GM19455 (cell line): ENCODE results near the gene BNC2.

Source experiments
- ATAC-seq: cut with Tn5 transposase; IDR thresholded peaks from one replicate; pipeline ENCODE4 v1.9.1; 2021; ENCODE audit not compliant: unreplicated experiment

Gene BNC2

DNA sequence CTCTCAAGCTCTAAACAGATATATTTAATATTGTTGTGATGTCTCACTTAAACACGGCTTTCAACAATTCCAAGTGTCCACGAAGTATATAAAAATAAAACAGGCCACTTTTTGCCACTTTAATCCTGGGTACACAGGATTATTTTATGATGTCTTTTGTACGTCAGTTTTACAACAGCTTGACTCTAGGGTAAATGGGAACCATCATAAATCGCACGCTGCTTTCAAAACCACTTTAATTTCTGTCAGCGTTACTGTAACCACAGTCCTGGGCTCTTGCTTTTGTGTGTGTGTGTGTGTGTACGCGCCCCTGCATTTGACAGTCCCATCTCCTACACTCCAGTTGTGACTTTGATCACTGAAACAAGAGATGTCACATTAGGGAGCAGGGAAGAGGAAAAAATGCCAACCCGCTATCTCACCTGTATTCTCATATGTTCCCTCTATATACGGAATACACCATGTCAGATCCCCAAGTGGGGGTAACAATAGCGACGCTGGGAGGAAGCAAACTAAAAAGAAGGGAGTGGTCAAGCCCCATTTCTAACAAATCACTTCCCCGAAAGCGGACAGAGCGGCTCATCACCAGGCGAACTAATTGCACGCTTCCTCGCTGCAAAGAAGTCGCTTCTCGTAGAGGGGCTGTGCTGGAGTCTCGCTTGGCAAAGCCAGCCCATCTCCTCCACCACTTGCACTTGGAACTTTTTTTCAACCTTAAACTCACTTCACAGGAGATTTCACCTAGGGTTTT lies 1.2 kb downstream of the BNC2 start:
- no peak for ATAC-seq

DNA sequence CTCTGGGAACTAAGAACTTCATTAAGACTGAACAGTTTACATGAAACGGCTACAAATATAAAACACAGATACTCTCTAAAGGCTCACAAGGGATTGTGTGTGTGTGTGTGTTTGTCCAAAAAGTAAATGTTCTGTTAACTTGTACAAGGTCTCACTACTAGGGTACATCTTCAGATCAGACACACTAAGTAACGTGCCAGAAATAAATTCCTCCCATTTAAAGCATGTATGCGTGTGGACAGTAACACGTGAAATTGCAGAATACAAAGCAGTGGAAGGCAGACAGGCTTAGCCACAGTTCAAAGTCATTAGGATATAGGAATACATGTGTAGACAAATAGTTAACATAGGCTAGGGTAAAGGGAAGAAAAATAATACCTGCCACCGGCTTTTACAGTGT lies 1.8 kb downstream of the BNC2 start:
- no peak for ATAC-seq

DNA sequence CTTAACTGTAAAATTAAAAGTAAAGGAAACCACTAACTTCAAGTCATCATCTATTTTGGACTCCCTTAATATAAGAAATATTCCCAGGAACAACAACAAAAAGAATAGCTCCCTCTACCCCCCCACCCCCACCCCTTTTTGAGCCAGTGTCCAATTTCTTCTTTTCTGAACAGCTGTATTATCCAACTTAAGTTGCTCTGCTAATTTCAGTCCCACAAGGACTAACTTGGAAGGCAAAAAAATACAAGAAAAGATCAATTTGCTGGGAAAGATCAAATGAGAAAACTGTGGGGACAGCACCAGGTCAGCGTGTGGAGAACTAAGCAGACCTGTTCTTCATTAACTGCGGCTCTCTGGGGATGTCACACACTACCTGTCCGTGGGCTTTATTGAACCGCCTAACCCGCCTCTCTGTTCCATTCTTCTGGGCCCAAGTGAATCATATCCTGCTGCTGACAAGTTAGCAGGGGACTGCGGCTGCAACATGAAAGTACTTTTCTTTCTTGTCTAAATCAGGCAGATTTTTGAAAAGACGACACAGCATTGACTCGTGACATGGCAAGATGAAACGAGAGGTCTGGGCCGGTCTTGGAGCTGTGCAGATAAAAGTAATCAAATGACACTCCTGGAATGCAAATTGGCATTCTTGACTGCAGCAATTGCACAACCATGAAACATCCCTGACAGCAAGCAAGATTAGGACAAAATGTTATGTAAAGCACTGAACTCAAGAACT lies 2.7 kb downstream of the BNC2 start:
- no peak for ATAC-seq

DNA sequence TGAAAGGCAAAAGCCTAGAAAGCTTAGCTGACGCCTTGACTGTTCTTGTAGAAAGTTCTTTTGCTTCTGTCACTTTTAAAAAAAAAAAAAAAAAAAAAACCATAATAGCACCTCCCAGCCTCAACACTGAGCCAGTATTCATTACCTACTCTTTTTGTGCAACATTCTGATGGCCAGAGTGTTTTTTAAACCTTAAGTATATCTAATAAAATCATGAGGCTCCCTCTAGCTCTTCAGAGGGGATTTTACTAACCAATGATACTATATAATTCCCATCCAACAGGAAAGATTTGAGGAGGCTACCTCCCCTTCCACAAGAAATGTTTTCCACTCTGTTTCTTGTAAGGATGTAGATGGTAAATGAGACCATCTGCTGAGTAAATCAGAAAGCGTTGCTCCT lies 3.9 kb downstream of the BNC2 start:
- ATAC-seq: no peak

DNA sequence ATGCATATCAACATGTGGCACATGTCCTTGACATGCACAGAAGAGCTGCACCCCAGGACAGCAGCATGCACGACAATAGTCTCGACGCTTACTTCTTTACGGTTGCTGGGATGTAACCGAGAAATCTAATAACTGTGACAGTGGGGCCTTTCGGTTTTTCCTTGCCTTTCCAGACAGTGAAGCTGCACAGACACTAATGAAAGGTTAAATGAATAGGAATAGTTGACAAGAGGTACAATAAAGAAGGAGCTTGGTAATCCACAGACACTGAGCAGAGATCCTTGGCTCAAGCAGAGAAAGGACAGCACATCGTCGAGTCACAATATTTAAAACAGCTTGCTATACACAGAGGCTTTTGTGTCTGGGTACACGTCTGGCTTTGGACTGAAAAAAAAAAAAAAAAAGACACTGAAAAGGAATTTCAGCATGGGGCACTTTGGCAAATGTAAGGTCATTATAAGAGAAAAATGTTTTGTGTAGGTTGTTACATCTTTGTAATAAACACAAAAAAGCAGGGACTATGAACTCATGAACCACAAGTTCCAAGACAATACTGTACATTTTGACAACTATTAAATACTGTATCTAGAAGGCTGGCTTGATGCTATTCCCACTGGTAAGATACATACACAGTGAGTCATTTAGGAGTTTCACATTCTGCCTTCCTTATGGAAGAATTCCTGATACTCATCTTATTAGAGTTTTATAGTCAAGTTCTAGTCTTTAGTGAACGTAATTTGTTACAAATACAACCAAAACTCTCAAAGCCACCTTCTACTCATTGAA lies 5.6 kb downstream of the BNC2 start:
- ATAC-seq: no peak

DNA sequence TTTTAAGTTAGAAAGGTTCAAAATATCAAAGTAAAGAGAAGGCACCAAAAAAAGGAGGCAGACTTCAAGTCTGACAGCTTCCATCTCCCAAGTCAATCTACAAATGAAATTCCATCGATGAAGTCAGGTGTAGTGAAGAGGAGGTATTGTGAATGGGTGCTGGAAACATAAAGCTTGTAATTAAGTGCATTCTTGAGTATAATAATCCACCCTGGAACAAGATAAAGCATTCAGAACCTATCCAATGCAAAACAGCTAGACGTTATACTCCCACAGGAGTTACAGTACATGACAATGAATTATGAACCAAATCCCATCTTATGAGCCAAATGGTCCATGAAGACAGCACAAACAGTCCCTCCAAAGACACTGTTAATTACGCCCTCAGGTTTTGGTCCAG lies 22.3 kb downstream of the BNC2 start:
- ATAC-seq: no peak

DNA sequence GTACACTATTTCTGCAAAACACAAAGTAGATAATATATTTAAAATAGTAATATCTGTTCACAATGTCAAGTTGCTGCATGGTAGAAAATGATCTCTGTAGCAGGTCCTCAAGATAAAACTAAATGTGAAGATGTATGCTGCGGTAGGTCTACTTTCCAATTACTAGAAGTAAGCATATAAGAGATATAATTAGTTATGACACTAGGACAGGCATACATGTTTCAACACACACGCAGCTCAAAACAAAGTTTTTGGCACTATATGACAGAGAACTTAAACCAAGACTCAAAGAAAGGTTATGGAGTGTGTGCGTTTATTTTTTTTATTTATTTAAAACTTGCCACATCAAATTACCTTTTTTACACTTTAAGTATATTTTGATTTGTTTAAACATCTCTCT lies 23.5 kb downstream of the BNC2 start:
- ATAC-seq: no peak

DNA sequence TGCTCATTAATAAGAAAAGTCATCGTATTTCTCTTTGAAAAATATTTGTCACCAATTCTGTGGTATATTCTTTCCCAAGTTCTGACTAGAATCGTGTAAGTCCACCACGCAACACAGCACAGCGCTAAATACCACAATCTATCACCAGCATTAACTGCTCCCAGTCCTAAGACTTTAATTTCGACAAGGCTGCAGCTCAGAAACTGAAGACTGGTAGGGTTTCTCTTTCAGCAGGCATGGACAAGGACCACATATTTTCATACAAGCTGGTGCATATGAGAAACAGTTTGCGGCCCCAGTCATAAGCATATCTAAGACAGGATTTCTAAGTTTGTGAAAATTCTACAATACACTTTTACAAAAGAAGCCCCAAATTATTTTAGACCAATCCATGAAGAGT lies 24.1 kb downstream of the BNC2 start:
- ATAC-seq: no peak

DNA sequence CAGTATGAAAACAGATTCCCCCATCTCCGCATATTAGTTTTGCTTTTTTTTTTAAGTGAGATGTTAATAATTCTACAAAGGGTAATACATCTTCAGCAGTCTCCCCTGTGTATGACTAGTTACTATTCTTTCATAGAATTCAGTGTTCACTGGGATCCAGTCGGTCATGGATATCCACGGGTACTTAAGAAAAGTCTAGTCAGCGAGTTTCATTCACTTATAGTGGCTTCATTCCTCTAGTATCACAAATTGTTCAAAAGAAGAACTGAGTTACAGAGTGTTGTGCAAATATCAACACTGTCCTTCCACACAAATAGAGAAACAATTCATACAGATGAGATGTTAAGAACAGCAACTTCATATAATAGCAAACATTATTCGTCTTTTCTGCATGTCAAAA lies 35.7 kb downstream of the BNC2 start:
- no peak for ATAC-seq

DNA sequence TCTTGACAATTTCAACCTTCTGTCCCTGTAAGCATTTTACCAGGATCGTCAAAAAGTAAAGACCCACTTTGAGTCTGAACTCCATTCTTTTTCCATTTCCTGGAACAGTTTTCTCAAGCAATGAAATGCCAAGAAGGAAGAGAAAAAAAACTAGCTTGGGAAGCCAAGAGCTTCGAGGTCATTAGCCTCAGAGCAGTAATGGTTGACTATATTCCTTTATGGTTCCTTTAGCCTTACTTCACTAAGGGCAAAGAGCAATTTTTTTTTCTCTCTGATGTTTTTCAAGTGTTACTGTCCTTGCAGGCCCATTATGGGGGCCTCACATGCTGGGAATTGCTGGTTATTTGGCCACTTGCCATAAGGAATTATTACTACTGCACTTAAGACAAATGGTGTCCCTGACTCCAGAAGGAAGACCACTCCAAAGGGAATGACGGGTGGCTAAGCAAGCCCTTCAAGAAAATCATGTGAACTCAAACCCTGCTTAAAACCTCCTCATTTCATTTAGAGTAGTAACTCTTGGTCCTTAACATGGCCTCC lies 37.1 kb downstream of the BNC2 start:
- no peak for ATAC-seq

DNA sequence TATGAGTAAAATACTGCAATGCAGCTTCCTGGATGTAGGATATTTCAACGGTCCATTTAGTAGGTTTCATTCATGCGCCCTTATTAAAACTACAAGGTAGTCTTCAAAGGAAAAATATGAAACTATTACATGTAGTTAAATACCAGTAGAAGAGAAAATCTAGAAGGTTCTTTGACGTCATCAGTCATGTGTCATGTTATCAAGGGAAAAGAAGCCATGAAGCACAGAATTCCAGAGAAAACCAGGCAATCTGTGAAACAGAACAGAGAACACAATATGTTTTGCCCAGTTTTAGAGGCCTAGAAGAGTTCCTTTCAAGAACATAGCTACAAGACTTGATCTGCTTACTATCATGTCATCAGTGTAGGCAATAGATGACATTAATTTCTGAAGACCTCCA lies 38.4 kb downstream of the BNC2 start:
- no peak for ATAC-seq

DNA sequence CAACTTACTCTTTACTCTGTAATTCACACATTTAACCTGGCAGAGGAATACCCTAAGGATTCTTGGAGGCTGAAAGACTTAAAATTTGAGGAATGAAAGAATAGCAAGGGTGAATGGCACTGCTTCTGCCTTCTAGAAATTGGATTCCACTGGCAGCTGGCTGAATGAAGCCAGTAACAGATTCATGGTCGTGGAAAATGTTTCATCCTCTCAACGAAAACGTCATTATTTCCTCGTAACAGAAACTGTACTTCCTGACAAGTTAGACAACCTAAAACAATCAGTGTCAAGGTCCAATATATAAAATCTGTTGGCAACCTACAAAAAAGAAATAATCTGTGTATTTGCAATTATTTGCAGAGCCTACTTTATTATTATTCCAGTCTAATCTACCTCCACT lies 39.7 kb downstream of the BNC2 start:
- no peak for ATAC-seq

DNA sequence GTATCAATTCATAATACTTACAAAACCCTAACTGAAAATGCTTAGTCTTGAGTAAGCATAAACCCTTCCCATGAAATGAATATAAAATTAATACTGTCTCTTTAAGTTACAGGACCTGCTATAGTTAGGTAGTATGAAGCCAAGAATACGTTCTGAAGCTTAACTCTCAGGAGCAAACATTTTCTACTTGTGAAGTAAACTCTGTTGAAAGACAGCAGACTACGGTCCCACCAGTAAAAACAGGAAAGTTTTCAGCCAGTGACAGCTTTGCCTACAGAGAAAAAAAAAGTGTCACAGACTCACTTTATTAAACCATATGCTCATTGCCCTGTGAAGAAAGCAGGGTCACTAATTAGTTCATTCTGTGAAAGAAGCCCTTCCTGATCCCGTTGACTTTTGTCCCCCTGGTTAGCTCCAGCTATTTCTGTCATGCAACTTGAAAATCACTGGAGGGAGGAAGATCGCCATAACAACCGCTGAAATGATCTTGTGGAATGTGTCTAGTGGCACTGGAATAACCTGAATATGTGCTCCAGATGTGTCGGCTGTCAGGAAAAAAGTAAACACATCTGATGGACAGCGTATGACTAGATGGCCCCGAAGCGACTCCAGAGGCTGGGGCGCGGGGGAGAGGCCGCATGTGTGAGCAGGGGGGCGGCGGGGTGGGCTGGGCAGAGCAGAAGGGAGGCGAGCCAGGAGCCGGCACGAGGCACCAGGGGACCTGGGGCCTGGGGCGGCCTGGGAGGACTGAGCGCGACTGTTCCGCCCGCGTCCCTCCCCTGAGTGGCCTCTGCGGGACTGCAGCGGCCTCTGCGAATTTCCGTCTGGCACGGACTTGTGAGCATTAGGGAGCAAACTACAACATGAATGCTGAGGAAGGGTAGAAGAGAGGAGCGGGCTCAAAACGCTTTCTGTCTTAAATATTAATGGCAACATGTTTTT lies 41.9 kb downstream of the BNC2 start:
- no peak for ATAC-seq

DNA sequence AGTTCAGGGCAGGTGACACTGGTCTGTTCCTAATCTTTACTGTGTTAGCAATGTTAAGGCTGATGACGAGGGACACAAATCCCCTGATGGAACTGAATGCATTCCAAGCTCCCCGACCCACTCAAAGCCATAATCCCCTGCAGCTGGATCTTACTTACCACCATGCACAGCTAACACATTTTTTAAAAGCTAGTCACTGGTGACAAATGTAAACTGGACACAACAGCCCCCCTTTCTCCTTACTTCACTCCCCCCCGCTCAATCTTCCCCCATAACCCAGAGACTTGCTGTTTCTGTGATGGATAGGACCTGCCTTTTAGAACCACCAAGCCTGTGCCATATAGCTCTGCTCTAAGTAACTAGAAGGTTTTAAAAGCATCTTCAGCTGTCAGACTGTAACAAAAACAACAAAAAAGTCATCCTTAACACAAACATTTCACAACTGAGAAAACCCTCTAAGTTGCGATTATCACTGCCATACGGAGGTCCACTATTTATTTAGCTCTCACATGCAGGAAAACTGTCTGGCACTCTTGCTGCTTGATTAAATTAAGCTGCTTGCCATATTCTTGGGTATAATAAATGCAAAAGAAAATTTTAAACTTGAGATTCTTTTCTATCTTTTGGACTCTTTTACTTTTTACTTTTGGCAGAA lies 44.4 kb downstream of the BNC2 start:
- no peak for ATAC-seq

DNA sequence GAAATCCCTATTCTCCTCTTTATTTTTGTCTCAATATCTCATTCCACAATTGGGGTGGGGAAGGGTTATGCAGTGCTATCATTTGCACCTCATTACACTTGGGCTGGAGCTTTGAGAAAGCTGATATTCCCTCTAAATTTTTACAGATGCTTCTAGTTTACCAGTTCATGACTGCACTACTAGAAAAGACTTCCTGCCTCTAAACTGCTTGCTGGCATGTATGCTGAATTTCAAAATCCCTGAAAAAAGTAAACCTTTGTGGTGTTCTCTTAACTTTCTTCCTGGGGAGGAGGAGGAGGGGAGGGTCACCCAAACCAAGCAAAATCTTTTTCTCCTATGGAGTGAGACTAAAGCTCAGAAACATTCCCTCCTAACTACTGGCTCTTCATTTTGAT lies 45.1 kb downstream of the BNC2 start:
- no peak for ATAC-seq

DNA sequence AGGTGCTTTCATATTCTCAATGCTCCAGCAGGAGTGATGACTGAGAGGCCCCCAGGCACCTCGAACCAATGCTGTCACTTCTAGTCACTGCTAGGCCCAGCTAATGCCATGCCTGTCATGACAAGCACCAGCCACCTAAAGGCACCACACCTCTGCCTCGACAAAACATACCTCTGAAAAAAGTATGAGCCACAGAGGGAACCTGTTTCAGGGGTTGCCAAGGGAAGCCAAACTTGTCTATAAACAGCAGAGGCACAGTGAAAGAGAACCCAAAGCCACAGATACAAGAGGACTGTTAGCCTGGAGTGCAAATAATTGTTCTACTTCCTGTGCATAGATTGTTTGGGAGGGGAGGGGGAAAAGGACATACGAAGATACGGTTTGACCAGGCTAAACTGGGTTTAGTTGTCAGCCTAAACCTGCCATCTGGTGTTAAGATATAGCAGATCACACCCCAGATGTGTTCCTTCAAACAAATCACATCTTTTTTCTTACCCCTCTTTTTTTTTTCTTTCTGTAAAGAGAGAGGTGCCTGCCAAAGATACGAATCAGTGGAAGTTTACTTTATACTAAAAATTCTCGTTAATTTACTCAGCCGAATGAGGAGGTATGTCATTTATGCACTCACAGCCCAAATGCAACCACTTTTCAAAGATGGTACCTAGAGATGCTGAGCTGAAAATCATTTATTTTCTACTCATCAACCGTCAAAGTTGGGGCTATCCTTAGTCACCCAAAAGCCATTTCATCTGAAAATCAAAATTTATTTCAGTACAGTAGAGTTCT lies 45.7 kb downstream of the BNC2 start:
- ATAC-seq: no peak

DNA sequence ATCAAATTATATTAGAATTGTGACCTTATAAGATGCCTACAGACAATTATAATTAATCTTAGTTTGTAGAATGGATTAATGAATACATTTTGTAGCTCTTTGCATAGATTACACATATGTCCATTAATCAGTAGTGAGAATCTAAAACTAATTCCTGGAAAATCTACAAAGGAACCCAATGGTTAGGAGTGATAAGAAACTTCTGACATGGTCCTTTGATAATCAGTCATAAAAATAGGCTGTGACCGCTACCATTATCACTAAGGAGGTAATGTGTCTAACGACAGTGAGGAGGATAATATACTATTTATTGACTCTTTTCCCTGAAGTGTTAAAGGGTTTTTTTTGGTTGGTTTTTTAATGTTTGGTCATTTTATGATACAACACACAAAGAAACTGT lies 46.6 kb downstream of the BNC2 start:
- ATAC-seq: no peak

DNA sequence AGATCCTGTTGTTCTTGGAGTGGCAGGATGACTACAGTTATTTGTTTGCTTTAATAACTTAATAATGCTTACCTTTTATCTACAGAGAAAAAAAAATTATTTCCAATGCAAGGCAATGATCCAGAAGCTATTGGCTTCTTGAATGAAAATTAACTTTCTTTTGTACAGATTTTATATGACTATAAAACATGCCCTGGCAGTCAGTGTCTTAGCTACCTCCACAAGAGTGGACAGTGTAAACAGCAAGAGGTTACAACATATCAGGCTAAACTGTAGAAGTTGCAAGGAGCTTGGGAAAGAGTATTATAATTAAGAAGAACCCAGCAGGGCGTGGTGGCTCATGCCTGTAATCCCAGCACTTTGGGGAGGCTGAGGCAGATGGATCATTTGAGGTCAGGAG lies 49.1 kb downstream of the BNC2 start:
- no peak for ATAC-seq

DNA sequence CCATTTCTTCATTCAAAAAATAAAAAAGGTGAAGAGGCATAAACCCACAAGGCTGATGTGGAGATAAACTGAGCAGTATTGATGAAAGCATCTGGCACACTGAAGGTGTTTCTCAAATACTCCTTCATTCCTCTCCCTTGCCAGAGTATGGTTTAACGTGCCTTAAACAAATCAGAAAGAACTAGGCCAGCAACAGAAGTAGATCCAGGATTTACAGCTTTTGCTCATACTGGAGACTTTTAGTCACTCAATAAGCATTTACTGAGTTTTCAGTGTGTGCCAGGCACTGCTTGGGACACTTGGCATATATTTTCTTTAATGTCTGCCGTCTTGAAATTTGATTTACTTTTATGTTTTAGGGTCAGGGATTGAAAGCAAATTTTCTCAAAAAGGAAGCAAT lies 53.0 kb downstream of the BNC2 start:
- ATAC-seq: no peak
